HepG2 (cell line): ENCODE data around the gene WDR7. TPM values are rescaled to one million over a fixed set of nuclear protein-coding genes. Genes with fewer than 3 reads are reported as not detected.

ENCODE experiments used
- ATAC-seq: fragments of 200-7000 bp; cut with Tn5 transposase; 3 replicates; pipeline ENCODE4 v1.9.1; 2020; ENCODE audit warnings: mild to moderate bottlenecking, moderate library complexity
- BruUV-seq: library from RNA; stranded (reverse); fragments of 400-500 nt; replicated peaks from 2 replicates; lab custom pipeline; 2021; lab: Mats Ljungman, UMichigan
- CTCF ChIA-PET: fragments of 300-600 bp; formaldehyde crosslinking; extraction: SDS; loops from one replicate; lab custom pipeline; 2021; ENCODE audit warnings: low total read pairs, inconsistent platforms, low intra/inter-chr PET ratio; lab: Yijun Ruan, JAX
- POLR2A ChIA-PET: fragments of 350-600 bp; sonication (Branson Sonifier 250); formaldehyde crosslinking; loops from one replicate; lab custom pipeline; 2020; ENCODE audit warnings: antibody characterized with exemption, inconsistent platforms; lab: Yijun Ruan, JAX
- DNase-seq: peaks from one replicate; pipeline ENCODE4 v3.0.0-alpha.2; 2015; ENCODE audit warnings: low spot score
- FAIRE-seq: peaks from 3 replicates; lab custom pipeline; 2011; peaks lifted over from hg19 to GRCh38; lab: Jason Lieb, UNC
- H2AFZ ChIP-seq: one replicate; pipeline ENCODE4 v1.6.1; 2011; ENCODE audit warnings: low read length, inconsistent platforms
- H3K27ac ChIP-seq: fragments of 300-600 bp; 3 replicates; pipeline ENCODE4 v1.8.0; 2011; ENCODE audit warnings: mixed run types, mild to moderate bottlenecking, mixed read lengths, low read length, inconsistent platforms; ENCODE audit not compliant: insufficient read depth; ENCODE audit errors: extremely low read length
- H3K27me3 ChIP-seq, 2 experiments: fragments of 200-600 bp in 1 of 2; 2 replicates in 1 of 2; 3 replicates in 1 of 2; pipeline versions ENCODE4 v1.6.0 to v1.8.0; 2011; ENCODE audit warnings: low read length in 2 of 2, mild to moderate bottlenecking in 2 of 2, moderate library complexity in 2 of 2, inconsistent platforms in 1 of 2; ENCODE audit not compliant: insufficient read depth in 2 of 2, control insufficient read depth in 1 of 2
- H3K36me3 ChIP-seq, 2 experiments: fragments of 200-600 bp in 1 of 2; replicated peaks in 1 of 2; 2 replicates in 1 of 2; 3 replicates in 1 of 2; pipeline versions ENCODE4 v1.5.1 to v1.8.0; 2011; ENCODE audit warnings: low read length in 2 of 2, inconsistent platforms in 1 of 2; ENCODE audit not compliant: insufficient read depth in 2 of 2, control insufficient read depth in 1 of 2
- H3K4me1 ChIP-seq: 2 replicates; pipeline ENCODE4 v1.5.1; 2012; ENCODE audit warnings: low read length, inconsistent platforms; ENCODE audit not compliant: insufficient read depth
- H3K4me2 ChIP-seq: 2 replicates; pipeline ENCODE4 v1.6.0; 2011; ENCODE audit warnings: low read depth, low read length, inconsistent platforms
- H3K4me3 ChIP-seq, 3 experiments: fragments of 200-600 bp in 1 of 3; sonication (generic), shearing (Covaris generic) in 1 of 3; replicated peaks in 1 of 3; 2 replicates each; pipeline ENCODE4 v1.5.1; 2011 to 2016; ENCODE audit warnings: low read length in 3 of 3, inconsistent platforms in 2 of 3, low read depth in 2 of 3, mild to moderate bottlenecking in 2 of 3, control low read depth in 1 of 3, mixed read lengths in 1 of 3; ENCODE audit not compliant: insufficient read depth in 1 of 3
- H3K79me2 ChIP-seq: one replicate; pipeline ENCODE4 v1.6.1; 2011; ENCODE audit warnings: low read length, inconsistent platforms; ENCODE audit not compliant: insufficient read depth
- H3K9ac ChIP-seq: 2 replicates; pipeline ENCODE4 v1.6.0; 2011; ENCODE audit warnings: mild to moderate bottlenecking, low read depth, low read length, inconsistent platforms; ENCODE audit not compliant: insufficient read depth
- H3K9me3 ChIP-seq: 2 replicates; pipeline ENCODE4 v1.5.1; 2012; ENCODE audit warnings: mild to moderate bottlenecking, low read length
- H4K20me1 ChIP-seq: 2 replicates; pipeline ENCODE4 v1.6.0; 2011; ENCODE audit warnings: inconsistent platforms, mild to moderate bottlenecking, low read length, moderate library complexity; ENCODE audit not compliant: insufficient read depth
- CEBPG ChIP-seq: IDR thresholded peaks from 2 replicates; pipeline ENCODE4 v1.6.1; 2016
- MATR3 ChIP-seq: sonication (generic); formaldehyde crosslinking; IDR thresholded peaks from 2 replicates; pipeline ENCODE4 v1.4.0; 2020; ENCODE audit warnings: missing genetic modification reagents
- MED8 ChIP-seq: sonication (generic); formaldehyde crosslinking; IDR thresholded peaks from 2 replicates; pipeline ENCODE4 v1.8.1; 2023; ENCODE audit warnings: mild to moderate bottlenecking, missing genetic modification reagents; ENCODE audit not compliant: insufficient replicate concordance
- PAX8 ChIP-seq: sonication (generic); formaldehyde crosslinking; IDR thresholded peaks from 2 replicates; pipeline ENCODE4 v1.8.0; 2022; ENCODE audit warnings: mild to moderate bottlenecking, missing genetic modification reagents, borderline replicate concordance
- RARA ChIP-seq: IDR thresholded peaks from 2 replicates; pipeline ENCODE4 v1.6.1; 2016; ENCODE audit warnings: missing genetic modification reagents, missing compliant biosample characterization
- SIX1 ChIP-seq: sonication (generic); formaldehyde crosslinking; IDR thresholded peaks from 2 replicates; pipeline ENCODE4 v1.4.0; 2020; ENCODE audit warnings: missing genetic modification reagents, borderline replicate concordance
- ZFP62 ChIP-seq: sonication (generic); formaldehyde crosslinking; IDR thresholded peaks from 2 replicates; pipeline ENCODE4 v1.4.0; 2020; ENCODE audit warnings: missing genetic modification reagents
- ZMYM2 ChIP-seq: sonication (generic); formaldehyde crosslinking; IDR thresholded peaks from 2 replicates; pipeline ENCODE4 v1.8.0; 2022; ENCODE audit warnings: mild to moderate bottlenecking, missing genetic modification reagents
- ZNF124 ChIP-seq: sonication (generic); formaldehyde crosslinking; IDR thresholded peaks from 2 replicates; pipeline ENCODE4 v1.4.0; 2020; ENCODE audit warnings: missing genetic modification reagents
- ZNF235 ChIP-seq: sonication (generic); formaldehyde crosslinking; IDR thresholded peaks from 2 replicates; pipeline ENCODE4 v1.8.1; 2023; ENCODE audit warnings: mild to moderate bottlenecking, missing genetic modification reagents, borderline replicate concordance
- ZNF296 ChIP-seq: sonication (generic); formaldehyde crosslinking; conservative IDR thresholded peaks from 2 replicates; pipeline ENCODE4 v1.5.0; 2020; ENCODE audit warnings: mild to moderate bottlenecking, missing genetic modification reagents
- ZNF496 ChIP-seq: sonication (generic); formaldehyde crosslinking; IDR thresholded peaks from 2 replicates; pipeline ENCODE4 v1.8.1; 2023; ENCODE audit warnings: mild to moderate bottlenecking, moderate library complexity, missing genetic modification reagents; ENCODE audit not compliant: insufficient replicate concordance
- ZNF577 ChIP-seq: sonication (generic); formaldehyde crosslinking; IDR thresholded peaks from 2 replicates; pipeline ENCODE4 v1.4.0; 2020; ENCODE audit warnings: mild to moderate bottlenecking, low read depth, missing genetic modification reagents, borderline replicate concordance
- ZNF670 ChIP-seq: sonication (generic); formaldehyde crosslinking; IDR thresholded peaks from 2 replicates; pipeline ENCODE4 v1.8.0; 2022; ENCODE audit warnings: mild to moderate bottlenecking, missing genetic modification reagents, borderline replicate concordance
- WGBS: methylation state at CpG from one replicate; pipeline ENCODE4 v1.1.6; 2017; ENCODE audit warnings: low lambda C conversion rate; 5-methylcytosine and 5-hydroxymethylcytosine counted together
- in situ Hi-C: cut with HindIII; loops from 2 replicates; pipeline ENCODE4 v1.10.0; 2017; ENCODE audit warnings: low pct_unique_long_range_greater_than_20kb; ENCODE audit not compliant: extremely low pct_ligation_motif_present
- intact Hi-C: fragments of 100-400 bp; cut with micrococcal nuclease; formaldehyde crosslinking; loops from one replicate; pipeline ENCODE4 v1.10.0; 2022; ENCODE audit not compliant: unreplicated experiment
- polyA plus RNA-seq, 8 experiments: library from polyadenylated mRNA; depleted of rRNA in 3 of 8; stranded (reverse) in 7 of 8; unstranded in 1 of 8; fragments of >200 nt; fragmentation: Illumina TruSeq in 4 of 8; extraction: Trizol in 4 of 8; gene quantifications; 2 replicates each; pipeline versions ENCODE4 v1.2.1 to v1.2.3, GENCODE V29; 2011 to 2016; ENCODE audit warnings: low read depth in 4 of 8, missing spikeins in 1 of 8, mixed read lengths in 1 of 8; ENCODE audit not compliant: insufficient read depth in 1 of 8
- total RNA-seq, 5 experiments: library from RNA; depleted of rRNA; stranded (reverse); fragments of >200 nt; fragmentation: Illumina TruSeq; extraction: Trizol; gene quantifications; 2 replicates each; pipeline ENCODE4 v1.2.3, GENCODE V29; 2016; ENCODE audit warnings: low read depth in 1 of 5
- TF ChIP-seq, protein P1 (sequence below): sonication (generic); formaldehyde crosslinking; IDR thresholded peaks from 2 replicates; pipeline ENCODE4 v1.8.0; 2022; ENCODE audit warnings: mild to moderate bottlenecking, missing genetic modification reagents, moderate library complexity
- TF ChIP-seq, protein P2 (sequence below): sonication (generic); formaldehyde crosslinking; IDR thresholded peaks from 2 replicates; pipeline ENCODE4 v1.5.0; 2020; ENCODE audit warnings: missing genetic modification reagents

Gene WDR7
- total and polyA plus RNA-seq, 2 of the 13 experiments (the other 11 are each of a cell fraction or from before 2014, with no cell fraction given) = 2.0 to 7.8 TPM

DNA sequence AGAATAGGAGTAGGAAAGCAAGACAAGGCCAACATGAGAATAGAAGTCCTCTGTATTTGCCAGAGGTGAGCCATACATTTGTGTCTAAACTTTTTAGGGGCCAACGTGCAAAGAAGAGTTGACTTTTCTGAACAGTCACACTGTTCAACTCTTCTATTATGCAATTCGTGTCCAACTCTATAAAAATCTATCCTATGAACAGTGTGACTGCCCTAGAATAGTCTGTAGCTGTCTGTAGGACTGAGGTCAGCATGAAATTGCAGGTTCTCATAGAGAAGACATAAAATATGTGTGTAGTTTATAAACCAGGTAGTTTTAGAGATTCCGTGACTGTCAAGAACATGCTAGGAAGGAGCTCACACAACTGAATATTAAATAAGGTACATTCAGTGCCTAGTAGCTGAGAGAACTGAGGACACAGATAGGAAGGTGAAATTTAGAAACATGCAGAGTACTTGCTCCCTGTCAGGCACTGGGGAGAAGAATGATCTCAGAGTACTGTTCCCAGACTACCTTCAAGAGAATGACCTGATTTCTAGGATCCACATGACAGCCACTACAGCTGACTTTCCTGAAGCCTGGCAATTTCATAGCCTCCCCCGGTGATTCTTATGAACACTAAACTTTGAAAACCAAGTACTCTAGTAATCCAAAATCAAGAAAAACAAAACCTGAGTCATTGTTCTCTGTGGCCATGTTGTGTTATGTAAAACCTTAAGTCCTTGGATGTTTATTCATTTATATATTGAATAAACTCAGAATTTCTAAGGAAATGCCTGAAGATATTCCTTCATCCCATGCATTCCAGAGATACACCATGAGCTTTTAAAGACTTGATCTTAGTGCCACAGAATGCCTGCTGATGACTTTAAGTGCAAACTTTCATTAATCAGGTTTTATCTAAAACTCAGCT is 294.3 kb downstream of the WDR7 start:
- FAIRE-seq (no peak), ATAC-seq (no peak), DNase-seq (no peak)
- no peaks in the 10 kb centered on the region for H3K36me3 ChIP-seq
- no peak overlapping the region for H3K9ac ChIP-seq
- WGBS = 57% methylated on average over 4 of the region's 4 CpGs
- H3K4me3 ChIP-seq = no peak overlapping the region
- H4K20me1 ChIP-seq = no peaks in the 10 kb centered on the region
- no peak overlapping the region for H3K4me2 ChIP-seq
- in situ Hi-C loops = no loop called here
- no peaks in the 10 kb centered on the region for H3K9me3 ChIP-seq
- CTCF ChIA-PET = no interaction called here
- H3K27ac ChIP-seq = no peak overlapping the region
- POLR2A ChIA-PET = no interaction called here
- intact Hi-C loops = no loop called here
- H3K4me1 ChIP-seq = no peaks in the 10 kb centered on the region
- no peaks in the 10 kb centered on the region for H3K79me2 ChIP-seq
- H3K27me3 ChIP-seq = no peaks in the 10 kb centered on the region
- TF ChIP-seq ZNF124 (CRISPR knock-in tag) = no peak
- no peak for TF ChIP-seq PAX8 (CRISPR knock-in tag)
- no peak for TF ChIP-seq ZNF296 (CRISPR knock-in tag)
- TF ChIP-seq ZFP62 (CRISPR knock-in tag) = no peak
- TF ChIP-seq MATR3 (CRISPR knock-in tag) = no peak
- TF ChIP-seq CEBPG (CRISPR knock-in tag) = 0 out of 2 replicates have a peak, but pooled peaks have one; percentile 19
- TF ChIP-seq RARA (CRISPR knock-in tag) = no peak
- no TSS peak for BruUV-seq
- H2AFZ ChIP-seq = no peak overlapping the region

DNA sequence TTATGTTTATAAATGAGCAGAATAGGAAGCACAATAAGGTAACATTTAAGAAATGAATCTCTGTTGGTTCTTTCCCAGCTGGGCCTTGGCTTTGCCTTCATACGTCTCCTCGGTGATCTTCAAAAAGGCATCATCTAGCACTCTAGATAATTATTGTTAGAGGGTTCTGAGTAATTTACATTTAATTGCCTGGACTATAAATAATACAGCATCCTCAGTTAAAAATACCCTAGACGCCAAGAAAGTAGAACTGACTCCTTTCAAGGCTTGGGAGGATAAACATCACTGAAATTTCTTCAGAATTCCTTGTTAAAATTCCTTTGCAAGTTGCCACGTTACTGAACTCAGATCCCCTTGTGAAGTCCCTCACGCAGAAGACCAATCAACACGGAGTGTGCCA is 296.1 kb downstream of the WDR7 start:
- CTCF ChIA-PET = no interaction called here
- FAIRE-seq = no peak
- in situ Hi-C loops (no loop called here), intact Hi-C loops (no loop called here)
- Histone ChIP-seq H3K79me2 (no peaks in the 10 kb centered on the region), H2AFZ (no peak overlapping the region), H3K27me3 (no peaks in the 10 kb centered on the region), H3K9ac (no peak overlapping the region), H3K27ac (no peak overlapping the region), H3K36me3 (no peaks in the 10 kb centered on the region), H3K9me3 (no peaks in the 10 kb centered on the region), H3K4me1 (no peaks in the 10 kb centered on the region), H3K4me2 (no peak overlapping the region), H3K4me3 (no peak overlapping the region), H4K20me1 (no peaks in the 10 kb centered on the region)
- 94% methylated on average over 6 of the region's 6 CpGs for WGBS
- no peak for ATAC-seq
- no peak for DNase-seq
- POLR2A ChIA-PET = no interaction called here
- BruUV-seq = no TSS peak
- TF ChIP-seq SIX1 (CRISPR knock-in tag) (no peak), ZNF235 (CRISPR knock-in tag) (no peak), ZMYM2 (CRISPR knock-in tag) (no peak), ZNF577 (CRISPR knock-in tag) (no peak), MED8 (CRISPR knock-in tag) (no peak), ZNF496 (CRISPR knock-in tag) (no peak), ZNF670 (CRISPR knock-in tag) (no peak)
- TF ChIP-seq, protein P1, sequence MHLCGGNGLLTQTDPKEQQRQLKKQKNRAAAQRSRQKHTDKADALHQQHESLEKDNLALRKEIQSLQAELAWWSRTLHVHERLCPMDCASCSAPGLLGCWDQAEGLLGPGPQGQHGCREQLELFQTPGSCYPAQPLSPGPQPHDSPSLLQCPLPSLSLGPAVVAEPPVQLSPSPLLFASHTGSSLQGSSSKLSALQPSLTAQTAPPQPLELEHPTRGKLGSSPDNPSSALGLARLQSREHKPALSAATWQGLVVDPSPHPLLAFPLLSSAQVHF (CRISPR knock-in tag) = no peak
- TF ChIP-seq, protein P2, sequence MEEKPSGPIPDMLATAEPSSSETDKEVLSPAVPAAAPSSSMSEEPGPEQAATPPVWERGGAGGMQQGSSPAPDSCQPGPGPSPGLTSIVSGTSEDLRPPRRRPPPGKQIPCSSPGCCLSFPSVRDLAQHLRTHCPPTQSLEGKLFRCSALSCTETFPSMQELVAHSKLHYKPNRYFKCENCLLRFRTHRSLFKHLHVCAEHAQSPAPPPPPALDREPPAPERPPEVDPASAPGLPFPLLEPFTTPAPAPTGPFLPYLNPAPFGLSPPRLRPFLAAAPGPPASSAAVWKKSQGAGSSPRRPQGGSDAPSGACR (CRISPR knock-in tag) = no peak
